ENCODE measurements around the gene TNN.
A peak's percentile ranks its signal among the peaks of the same experiment; 100 is the strongest.

TNN gene

DNA sequence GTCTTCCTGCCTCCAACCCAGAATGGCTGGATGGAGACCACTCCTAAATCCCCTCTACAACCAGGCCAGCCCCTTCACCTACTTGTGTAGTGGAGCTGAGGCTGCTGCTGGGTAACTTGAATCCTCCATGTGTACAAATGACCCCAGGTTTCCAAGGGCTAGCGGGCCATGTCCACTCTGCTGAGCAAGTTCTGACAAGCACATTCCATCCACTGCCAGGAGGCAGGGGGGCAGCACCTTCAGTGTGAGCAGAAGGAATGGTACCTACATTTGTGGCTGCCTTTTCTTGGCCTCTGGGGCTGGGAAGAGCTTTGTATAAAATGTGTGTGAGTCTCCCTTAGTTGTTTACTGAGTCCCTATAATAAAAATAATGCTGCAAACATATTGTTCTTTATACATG is 110.4 kb downstream of the TNN start:
- no peak for DNase-seq (ENCODE audit: low spot score)

DNA sequence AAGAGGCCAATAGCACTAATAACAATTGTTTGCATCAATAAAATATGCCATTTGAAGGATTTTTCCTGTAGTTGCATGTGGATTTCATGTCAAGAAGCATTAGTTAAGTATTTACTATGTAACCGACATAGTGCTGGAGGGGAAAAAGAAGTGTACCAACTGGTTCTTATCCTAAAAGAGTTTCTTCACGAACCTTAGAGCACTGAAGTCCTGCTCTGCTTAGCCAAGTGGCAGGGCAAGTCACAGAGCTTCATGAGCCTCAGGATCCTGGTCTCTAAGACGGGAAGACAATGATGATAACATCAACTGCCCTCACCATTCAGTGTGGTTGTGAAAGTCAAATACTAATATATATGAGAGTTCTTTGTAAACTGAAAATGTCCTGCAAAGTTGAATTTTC is 110.8 kb downstream of the TNN start:
- no peak for DNase-seq (ENCODE audit: low spot score)

DNA sequence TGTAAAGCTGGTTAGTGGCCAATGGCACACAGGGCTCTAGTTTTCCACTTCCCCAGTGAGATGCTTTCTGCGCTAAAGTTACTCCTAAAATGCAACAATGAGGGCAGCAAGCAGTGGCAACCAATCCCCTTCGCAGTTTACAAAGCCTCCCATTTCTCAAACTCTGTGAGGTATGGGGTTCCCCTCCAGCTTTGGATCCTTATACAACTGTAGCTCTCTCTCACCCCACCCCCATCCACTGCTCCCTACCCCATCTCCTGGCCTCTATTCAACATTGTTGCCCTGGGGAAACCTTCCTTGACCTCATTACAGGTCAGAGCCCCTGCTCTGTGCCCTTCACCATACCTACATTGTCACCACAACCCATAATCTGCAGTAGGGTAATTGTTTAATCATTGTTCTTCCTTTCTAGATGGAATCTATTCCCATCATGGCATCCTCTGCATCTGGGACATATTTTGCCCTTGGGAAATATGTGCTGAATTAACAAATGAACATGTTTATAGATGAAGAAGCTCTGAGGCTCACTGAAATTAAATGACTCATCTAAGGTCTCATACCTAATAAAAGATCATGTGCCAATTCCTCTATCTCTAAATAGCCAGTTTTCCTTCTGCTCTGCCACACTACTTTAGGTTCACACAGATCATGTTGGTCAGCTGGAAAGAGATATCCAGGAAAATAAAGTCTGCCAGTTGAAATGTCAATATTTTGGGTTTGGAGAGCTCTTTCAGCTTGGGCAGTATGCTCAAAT is 112.4 kb downstream of the TNN start:
- no peak for DNase-seq (ENCODE audit: low spot score)

DNA sequence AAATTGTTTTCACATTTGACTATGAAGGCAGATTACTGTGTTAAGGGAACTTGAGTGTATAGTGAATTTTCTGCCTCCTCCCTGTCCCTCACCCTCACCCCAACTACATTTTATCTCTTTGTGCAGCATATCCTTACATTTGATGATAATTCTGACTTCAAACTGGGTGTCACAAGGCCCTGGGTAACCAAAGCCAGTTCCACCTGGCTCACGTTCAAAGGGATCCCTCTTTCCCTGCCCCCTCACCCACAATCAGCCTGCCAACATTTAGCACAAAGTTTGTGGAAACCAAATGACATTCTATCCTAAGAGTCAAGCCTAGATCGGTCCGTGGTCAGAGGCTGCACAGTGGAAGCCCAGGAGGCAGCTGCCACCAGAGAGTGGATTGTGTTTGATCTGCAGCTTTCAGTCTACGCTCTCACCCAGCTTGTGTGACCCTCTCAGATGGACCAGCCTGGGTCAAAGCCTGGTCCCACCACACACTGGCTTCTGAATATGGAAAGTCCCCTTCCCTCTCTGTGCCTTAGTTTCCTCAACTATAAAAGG is 114.6 kb downstream of the TNN start:
- no peak for DNase-seq (ENCODE audit: low spot score)

DNA sequence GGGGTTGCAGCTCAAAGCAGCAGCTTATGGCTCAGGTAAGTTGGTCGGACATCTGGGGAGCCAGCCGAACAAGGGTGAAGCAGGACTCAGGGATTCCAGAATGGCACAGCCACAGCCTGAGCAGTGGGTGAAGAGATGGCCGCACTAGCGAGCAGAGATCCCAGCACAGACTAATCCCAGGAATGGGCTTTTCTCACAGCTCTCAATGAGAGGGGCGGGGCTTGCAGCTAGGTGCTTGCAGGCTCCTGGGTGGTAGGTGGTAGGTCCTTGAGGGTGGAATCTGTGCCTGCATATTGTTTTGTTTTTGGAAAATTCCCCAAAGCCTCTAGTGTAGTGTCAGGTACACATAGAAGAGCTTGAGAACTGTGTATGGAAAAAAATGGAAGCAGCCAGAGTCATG is 116.0 kb downstream of the TNN start:
- DNase-seq (ENCODE audit: low spot score), result no peak

DNA sequence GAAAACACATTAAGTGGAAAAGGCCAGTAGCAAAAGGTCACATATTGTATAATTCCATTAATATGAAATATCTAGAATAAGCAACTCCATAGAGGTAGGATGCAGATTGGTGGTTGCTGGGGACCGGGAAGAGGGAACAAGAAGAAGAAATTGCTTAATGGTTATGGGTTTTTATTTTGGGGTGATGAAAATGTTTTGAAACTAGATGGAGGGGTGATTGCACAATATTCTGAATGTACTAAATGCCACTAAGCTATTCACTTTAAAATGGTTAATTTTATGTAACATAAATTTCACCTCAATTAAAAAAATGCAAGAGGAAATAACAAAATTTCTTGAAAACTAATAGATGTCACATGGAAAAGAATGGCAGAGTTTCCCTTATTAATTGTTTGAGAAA is 118.3 kb downstream of the TNN start:
- DNase-seq (ENCODE audit: low spot score), result no peak

DNA sequence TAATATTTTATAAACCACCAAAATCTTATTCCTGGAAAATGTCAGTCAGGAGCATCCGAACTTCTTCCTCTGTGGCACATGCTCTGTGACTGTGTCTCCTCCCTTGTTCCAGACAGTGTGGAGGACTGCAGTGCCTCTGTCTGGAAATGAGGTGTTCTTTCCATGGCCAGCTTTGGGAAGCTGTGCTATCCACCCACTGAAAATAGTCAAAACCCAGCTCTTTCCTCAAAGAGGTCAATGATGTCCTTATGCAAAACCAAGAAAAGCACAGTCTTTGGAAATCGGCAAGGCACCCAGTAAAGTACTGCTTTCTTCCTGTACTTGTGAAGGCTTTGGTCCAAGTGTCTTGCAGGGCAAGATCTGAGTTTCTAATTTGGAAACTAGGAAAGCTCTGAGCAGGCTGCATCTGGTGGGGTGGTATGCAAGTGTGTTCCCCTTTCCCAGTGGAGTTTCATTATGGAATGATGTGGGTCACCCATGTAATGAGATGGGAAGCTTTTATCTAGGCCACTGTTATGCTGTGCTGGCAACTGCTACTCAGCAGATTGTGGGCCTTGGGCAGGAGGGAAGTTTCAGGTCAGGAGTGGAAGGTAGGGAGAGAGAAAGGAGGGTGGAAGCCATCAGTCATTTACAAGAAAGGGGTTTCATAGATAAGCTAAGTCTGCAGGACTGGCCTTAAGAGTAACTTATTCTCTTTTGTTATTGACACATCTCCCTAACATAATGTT is 119.0 kb downstream of the TNN start:
- no peak for DNase-seq (ENCODE audit: low spot score)

DNA sequence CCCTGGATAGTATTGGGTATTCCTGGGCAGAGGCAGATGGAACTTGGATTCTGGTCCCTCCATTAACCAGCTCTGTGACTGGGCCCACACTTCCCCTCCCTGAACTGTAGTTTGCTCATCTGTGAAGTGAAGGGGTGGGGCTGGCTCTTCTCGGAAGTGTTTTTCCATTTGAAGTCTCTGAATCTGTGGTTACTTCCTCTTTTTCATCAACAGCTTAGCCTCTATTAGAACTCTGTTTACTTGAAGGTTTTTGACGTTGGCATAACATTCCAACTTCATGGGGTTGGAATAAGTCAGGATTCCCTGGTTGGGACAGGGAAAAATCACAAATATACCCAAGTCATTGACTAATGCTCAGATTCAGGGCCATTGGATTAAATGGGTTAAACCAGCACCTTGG is 121.3 kb downstream of the TNN start:
- DNase-seq (ENCODE audit: low spot score), result no peak

DNA sequence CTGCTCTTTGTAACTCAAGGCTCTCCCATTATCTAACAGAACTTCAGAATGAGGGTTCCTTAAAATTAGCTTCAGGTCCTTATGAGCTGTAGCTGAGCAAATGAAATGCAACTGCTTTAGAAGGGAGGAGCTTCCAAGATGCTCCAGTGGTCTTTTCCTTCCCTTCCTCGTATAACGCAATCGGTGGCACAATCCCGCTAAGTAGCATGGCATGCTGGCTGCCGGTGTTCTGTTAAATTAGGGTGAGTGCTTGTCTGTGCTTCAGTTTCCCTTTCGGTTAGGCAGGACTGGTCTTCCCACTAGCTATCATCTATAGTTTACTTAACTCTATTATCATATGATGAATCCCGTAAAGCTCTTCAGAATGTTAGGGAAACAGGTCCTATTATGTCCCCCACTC is 124.0 kb downstream of the TNN start:
- peak; percentile 31 for DNase-seq (ENCODE audit: low spot score)

DNA sequence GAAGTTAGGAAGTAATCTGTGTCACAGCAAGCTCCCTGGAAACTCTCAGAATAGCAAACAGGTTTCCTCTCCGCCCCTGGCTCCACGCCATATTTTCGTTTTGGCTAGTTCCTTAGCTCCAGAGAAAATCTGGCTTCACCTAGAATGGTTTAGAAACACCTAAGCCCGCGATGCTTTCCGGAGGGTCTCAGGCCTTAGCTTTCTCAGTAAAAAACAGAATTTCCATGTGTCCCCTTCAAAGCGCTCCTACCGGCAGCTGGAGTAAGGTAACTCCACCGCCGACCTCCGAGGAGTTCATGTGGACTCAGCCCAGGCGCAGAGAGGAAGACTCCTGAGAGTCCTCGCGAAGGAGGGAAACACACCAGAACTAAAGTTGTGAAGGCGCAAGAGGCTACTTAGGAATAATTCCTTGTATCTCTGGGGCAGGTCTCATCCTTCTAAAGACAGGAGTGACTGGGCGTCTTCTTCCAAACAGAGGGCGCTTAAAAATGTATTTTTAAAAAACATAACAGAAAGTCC is 124.5 kb downstream of the TNN start:
- DNase-seq (ENCODE audit: low spot score), result peak; percentile 67

DNA sequence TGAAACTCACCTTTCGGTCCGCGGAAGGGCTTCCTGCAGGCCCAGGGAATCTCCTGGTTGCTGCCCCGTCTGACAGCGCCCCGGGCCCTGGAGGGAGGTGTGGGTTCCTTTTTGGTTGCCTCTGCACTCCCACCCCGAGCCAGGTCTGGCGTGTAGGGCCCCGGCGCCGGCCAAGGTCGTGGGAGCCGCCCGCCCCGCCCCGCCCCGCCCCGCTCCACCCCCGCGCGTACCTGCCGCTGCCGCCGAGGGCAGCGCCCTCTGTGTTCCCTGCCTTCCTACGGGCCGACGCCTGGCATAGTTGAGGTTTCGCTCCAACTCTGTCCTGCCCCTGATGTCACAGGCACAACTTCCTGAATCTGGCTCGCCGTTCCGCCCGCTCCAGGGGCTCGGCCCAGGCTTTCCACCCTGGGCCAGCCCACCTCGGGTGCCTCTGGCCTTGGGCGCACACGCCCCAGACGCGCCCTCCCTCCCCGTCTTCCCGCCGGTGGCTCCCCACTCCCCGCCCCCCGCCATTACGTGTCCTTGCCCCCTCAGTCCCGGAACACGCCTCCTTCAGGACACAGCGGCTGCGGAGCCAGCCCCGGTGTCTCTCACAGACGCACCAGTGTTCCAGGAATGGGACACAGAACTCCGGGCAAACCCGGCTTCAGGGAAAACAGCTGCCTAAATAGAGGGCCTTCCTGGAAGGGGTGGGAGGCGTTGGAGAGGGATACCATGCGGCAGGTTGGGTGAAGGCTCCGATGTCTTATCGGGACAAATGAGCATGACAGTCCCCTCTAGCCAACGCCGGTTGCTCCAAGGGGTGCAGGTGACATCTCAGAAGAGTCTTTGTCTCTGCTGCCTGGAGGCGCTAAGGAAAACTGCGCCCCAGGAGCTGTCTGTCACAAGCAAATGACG is 125.2 kb downstream of the TNN start, which contains the start of gene KIAA0040:
Gene KIAA0040, minus strand, starts transcription at position 147 of the 897 bp plus-strand sequence. CDS start 31,763 bp downstream, outside the sequence.
- peak; percentile 91 for DNase-seq (ENCODE audit: low spot score)

DNA sequence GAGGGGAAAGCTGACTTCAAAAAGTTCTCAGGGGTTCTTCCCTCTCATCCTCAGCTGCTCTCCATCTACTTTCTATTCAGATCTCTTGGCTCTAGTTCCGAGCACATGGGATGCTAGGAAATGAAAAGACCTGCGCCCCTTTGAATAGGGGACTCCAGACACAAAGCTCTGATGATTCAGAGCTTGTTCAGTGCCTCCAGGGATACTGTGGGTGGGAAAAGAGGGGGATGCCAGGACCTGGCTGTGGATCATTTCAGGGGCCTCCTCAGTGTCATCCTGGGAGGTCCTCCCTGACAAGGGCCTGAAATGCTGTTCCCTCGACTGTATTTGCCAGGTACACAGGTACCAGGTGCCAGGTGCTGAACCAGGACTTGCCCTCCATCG is 125.9 kb downstream of the TNN start:
- no peak for DNase-seq (ENCODE audit: low spot score)

DNA sequence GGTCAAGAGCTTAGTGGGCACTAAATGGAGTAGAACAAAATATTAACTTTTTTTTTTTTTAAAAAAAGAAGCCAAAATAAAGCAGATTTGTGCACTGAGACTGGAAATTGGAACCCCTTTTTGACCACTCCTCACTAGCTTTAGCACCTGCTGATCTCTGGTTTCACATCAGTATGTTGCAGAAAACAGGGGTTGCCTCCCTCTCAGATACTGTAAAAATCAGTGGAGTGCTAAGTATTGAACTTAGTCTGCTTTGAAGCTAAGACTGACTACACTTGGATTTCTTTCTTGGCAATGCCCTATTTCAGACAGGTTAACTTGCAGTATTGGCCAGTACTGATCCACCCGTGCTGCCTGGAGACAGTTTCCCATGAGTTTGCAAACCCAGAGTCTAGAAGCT is 127.6 kb downstream of the TNN start:
- no peak for DNase-seq (ENCODE audit: low spot score)

DNA sequence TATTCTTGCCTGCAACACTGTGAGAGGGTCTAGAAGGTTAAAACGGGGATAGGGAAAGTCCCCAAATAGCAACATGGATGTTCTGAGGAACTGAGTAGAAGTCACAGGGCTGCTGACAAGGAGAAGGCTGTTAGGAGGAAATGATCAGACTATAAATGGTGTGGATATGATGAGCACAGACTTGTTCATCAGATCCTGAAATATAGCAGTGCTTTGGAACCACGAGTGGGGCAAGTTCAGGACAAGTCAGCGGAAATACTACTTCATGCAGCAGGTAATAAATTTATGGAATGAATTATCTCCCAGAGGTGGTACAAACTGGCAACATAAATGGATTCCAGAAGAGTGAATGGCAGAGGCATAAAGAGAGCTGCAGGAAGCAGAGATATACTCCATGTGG is 128.2 kb downstream of the TNN start:
- DNase-seq (ENCODE audit: low spot score), result no peak

DNA sequence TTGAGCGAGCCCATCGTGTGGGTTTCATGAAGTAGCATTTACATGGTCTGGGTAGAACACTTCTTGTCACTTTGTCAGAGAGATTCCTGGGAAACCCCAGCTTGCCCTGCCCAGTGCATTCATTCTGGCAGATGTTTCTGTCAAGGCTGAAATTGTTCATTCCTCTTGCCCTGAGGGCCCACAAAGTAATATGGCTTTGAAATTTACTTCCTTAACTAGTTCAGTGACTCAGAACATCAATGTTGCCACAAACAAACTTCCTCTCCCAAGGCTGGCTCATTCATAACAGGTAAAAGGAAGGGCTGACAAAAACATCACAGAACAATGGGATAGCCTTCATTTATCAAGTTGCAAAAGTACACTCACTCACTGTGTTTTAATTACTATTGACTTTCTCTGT is 129.9 kb downstream of the TNN start:
- DNase-seq (ENCODE audit: low spot score), result peak; percentile 86

Data from LoVo (cell line).